CD4-positive, alpha-beta T cell treated with Interleukin-17A for 4 hours (primary cell): Measurements from ENCODE around the gene CFAP45.
"Not testable (repeated sequence)": the region's sequence is repeated elsewhere in the genome, so short reads cannot be mapped to it uniquely, and the experiment has no call there.

ENCODE experiments used
- DNase-seq: peaks from one replicate; pipeline ENCODE4 v3.0.0-alpha.2; 2020; ENCODE audit warnings: mixed read lengths

The CFAP45 gene

DNA sequence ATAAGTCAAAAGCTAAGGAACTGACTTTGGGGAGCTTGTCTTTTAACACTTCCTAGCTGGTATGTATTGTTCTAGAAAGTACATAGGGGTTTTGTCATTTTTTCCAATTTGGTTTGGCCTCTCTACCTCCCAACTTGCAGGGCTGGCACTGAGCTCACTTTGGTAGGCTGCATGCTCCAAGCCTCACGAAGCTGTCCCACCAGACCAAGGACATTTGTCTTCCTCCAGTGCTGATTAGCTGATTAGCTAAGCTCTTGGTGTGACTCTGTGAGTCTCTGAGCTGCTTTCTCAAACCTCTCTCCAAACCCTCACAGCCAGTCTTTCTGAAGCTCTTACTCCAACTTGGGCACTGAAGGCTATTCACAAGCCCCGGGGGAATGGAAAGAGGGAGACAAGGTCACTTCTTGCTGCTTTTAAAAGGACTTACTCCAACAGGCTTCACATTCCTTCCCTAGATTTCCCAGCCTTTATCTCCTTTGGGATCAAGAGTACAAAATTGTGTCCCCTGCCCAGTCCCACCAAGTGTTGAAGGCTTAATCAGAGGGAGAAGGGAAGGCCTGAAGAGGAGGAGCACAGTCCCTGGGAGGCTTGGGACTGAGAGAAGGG, 893 bp upstream of the CFAP45 start:
- DNase-seq: no peak

DNA sequence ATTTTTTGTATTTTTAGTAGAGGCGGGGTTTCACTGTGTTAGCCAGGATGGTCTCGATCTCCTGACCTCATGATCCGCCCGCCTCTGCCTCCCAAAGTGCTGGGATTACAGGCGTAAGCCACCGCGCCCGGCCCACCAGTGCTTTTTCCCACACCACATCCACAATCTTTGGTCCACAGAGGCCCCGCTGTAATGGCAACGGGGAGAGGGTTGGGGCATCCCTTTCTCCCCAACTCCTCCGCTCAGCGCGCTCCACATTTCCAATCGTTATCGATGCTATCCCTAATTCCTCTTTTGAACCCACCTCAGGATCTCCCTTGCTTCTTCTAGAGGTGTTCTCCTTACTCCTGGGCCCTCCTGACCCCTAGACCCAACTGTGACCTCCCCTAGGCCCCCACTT, 331 bp downstream of the CFAP45 start:
- DNase-seq: not testable (repeated sequence)

DNA sequence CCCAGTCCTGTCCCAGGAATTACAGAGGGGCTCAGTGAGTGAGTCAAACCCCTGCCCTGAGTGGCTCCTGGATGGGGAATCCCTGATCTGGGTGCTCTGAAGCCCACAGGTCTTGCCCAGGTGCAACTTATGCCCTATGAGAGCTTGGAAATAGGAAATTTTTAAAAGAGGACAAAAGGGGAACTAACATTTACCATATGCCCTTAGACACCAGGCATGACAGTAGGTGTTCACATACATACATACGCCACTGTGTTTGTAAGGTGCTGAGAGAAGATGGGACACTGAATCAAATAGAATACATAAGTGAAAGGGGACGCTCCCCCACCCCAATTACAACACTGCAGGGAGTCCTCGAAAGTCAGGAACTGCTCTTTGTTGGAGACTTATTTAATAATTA, 1.4 kb downstream of the CFAP45 start:
- DNase-seq: no peak

DNA sequence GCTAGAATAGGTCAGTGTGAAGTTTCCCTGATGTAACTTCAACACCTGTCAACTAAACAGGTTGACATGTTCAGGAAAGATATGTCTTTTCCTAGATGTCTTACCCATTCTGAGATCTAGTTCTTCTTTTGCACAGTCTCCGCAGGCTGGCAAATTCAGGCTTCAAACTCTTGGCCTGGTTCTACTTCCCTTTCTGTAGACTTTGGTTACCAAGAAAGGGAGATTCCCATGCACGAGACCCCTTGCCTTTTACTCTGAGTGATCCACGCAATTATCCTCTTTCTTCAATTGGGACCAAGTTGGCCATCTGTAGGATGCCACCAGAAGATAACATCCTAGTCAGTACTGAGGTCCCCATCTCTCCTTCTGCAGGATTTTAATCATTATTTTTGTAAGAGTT, 2.0 kb downstream of the CFAP45 start:
- no peak for DNase-seq

DNA sequence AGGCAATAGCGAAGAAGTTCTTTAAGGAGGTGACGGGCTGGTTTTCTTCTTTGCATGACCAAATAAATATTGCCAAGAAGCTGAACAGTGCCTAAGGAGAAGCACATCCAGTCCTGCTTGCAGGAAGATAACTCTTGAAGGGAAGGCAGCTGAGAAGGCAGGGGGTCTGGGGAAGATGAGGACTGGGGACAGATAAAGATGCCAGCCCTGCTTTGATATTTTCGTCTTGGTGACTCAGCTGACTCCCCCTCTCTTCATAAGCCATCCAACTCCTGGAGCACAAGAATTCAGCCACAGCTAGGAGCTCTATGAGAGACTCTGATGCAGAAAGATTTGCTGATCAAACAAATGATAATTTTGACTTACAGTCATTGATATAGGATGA, 3.4 kb downstream of the CFAP45 start:
- DNase-seq: no peak

DNA sequence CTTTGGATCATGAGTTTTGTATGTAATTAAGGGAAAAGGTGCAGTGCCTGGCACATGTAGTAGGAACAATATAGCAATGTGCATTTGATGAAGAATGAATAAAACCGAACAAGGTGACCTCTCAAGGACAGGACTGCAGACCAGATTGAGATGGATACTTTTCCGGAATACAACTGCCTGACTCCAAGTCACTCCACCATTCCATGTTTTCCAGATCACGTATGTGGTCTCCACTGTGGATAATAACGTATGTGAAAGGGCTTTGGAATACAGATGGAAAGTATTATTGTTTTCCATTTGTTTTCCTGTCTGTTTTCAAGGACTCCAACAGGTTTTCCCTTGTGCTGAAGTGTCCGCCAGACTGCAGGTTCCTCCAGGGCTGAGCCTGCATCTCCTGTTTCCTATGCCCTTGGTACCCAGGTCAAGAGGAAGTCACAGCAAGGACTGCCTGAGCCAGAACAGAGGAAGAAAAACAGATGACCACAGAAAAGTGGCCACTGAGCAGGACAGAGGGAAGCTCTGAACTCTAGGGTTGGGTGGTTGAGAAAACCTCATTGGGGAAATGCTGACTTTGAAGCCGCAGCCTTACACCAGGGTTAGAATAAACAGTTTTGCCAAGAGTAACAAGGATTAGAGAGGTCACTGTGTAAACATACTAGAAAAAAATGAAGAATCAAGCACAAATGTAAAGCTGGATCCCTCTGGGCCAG, 4.0 kb downstream of the CFAP45 start:
- no peak for DNase-seq

DNA sequence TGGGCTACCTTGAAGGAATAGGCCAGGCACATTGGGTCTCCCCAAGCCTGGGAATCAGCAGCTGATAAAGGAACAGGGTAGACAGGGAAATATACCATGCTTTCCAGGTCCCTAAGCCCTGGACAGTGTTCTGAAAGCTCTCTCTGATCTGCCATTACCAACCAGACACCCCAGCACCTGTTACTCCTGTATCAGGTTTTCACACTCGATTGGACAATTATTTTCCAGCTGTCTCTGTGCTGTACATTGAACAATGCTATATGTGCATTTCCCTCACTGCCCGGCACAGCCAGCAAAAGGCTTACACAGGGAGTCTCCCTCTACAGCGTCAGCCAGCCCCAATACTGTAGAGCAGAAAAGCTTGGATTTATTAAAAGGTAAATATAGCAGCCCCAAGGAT, 4.7 kb downstream of the CFAP45 start:
- DNase-seq: no peak

DNA sequence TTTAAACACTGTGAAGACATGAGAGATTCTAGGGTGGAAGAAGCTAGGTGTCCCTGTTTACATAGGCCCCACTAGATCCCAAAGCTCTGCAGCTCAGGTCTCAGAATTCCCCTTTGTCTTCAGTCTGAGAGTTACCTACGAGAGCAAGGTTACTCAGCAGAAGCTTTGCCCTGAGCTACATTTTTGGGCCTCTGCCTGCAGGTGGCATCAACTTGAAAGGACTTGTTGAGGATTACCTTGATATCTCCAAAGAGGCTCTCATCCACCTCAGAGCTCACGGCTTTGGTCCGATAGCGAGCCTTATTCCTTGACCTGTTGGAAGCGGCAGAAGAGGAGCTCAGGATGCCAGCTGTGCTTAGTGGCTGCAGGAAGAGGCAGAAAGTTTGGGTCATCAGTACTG, 7.0 kb downstream of the CFAP45 start:
- peak; percentile 44 for DNase-seq

DNA sequence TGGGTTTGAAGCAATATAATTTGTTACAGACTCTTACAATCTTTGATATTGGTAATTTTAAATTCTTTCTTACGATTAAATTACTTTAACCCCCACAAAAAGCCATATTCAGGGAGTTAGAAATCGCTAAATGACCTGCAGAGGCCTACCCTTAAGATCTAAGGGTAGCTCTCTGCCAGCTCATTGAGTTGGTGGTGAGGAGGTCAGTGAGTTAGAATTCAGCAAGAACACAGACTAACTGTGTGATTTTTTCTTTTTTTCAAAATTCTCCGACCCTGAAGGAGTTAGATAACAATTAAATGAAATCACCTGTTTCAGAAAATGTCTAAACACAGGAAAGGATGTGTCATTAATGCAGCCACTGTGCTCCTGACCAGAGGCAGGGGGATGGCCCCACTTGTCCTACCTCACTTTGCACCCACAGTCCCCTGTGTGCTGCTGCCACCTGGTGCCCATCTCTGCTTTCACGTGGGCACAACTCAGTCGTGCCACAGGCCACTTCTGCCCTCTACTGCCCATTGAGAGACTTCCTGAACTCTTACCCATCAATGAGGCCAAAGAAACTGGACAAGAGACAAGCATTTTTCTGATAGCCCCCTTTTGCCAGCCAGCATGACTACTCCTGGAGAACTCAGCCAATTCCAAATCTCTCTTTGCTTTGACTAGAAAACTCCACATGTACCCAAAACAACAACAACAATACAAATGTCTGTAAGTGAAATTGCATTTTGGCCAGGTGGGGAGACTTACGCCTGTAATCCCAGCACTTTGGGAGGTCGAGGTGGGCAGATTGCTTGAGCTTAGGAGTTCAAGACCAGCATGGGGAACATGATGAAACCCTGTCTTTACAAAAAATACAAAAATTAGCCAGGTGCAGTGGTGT, 8.4 kb downstream of the CFAP45 start:
- peak; percentile 84 for DNase-seq

DNA sequence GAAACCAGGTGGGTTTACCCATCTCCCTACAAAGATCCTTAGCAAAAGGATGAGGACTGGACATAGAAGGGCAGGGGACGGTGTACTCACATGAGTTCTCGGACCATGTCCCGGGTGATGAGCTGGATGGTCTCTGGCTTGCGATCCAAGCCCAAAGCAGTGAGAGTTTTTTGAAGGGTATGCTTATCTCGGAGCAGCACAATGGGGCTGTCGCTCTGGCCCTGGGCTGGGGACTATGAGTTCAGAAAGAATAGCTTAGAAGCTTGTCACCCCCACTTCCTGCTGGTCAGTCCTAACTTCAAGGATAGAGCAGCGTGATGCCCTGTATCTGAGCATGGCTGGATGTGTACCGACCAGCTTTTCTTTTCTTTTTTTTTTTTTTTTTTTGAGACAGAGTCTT, 9.6 kb downstream of the CFAP45 start:
- no peak for DNase-seq

DNA sequence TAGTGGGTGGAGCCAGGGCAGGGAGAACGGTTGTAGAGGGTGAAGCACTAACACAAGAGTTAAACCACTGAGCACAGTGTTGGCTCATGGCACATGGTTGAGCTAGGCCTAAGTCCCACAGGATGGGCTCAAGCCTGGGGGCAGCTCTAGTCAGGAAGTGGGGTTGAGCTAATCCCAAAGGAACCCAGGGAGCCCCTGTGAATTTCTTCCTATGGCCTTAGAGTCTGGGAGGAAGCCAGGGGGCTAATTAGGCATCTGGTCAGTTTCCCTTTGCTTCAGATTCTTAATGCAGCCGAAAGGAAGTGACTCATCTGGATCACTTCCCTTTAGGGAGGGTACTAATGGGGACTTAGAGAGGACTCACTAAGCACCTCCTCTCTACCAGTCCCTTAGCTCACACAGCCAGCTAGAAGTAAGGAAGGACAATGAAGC, 10.1 kb downstream of the CFAP45 start:
- DNase-seq: no peak

DNA sequence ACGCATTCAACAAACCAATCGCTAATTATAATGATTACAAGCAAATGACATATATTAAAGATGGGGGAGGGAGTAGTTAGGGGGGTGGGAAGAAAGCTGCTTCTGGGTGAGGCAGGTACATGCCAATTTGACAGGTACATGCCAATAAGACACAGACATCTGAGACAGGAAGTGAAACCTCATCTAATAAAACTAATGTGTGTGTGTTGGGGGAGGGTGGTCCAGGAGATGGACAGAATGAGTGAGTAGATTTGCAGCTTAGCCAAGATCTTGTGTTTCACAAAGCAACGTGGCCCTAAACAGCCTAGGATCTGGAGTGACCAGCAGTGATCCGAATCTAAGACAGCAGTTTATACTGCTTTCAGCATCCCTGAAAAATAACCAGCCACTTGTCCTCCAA, 10.8 kb downstream of the CFAP45 start:
- DNase-seq: no peak

DNA sequence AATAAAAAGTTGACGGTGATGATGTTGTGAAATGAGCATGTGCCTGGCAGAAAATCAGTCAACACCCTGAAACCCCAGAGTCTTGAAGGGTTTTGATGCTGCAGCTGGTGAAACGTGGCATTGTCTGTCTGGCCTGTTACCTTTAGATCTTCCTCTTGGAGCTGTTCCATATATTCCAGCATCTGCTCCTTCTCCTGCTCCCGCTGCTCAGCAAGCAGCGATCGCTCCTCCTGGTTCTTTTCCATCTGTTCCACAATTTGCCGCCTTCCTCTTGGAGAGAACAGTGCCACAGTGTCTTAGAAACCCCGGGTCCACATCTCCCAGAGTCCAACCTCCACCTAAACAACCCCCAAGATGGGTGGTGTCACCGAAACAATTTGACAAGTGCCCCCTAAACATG, 15.7 kb downstream of the CFAP45 start:
- DNase-seq: no peak

DNA sequence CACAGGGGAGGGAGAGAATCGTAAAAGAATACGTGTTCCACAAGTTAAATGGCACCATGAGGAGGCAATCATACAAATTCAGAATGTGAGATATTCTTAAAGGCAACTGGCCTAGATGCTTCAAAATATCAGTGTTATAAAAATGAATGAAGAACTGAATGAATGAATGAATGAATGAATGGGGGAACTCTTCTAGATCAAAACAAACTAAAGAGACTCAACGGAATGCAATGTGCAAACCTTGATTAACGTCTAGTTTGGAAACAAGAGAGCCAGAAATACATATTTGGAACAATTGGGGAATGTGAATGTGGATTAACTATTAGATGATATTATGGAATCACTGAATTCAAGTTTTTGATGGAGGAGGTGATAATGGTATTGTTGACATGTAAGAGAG, 16.8 kb downstream of the CFAP45 start:
- DNase-seq: no peak

DNA sequence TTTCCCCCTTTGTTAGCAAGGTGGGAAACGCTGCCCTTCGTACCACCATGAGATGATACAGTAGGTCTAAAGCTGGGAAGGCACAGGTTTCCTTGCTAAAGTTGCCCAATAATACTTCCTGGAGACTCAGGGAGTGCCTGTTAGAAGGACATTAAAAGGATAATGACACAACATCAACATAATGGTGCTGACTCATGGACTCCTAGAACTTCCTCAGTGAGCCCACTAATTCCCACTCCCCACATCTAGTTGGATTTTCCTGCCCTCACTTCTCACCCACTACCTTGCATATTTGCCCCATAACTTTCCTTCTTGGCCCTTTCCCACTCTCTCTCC, 17.5 kb downstream of the CFAP45 start:
- DNase-seq: no peak

DNA sequence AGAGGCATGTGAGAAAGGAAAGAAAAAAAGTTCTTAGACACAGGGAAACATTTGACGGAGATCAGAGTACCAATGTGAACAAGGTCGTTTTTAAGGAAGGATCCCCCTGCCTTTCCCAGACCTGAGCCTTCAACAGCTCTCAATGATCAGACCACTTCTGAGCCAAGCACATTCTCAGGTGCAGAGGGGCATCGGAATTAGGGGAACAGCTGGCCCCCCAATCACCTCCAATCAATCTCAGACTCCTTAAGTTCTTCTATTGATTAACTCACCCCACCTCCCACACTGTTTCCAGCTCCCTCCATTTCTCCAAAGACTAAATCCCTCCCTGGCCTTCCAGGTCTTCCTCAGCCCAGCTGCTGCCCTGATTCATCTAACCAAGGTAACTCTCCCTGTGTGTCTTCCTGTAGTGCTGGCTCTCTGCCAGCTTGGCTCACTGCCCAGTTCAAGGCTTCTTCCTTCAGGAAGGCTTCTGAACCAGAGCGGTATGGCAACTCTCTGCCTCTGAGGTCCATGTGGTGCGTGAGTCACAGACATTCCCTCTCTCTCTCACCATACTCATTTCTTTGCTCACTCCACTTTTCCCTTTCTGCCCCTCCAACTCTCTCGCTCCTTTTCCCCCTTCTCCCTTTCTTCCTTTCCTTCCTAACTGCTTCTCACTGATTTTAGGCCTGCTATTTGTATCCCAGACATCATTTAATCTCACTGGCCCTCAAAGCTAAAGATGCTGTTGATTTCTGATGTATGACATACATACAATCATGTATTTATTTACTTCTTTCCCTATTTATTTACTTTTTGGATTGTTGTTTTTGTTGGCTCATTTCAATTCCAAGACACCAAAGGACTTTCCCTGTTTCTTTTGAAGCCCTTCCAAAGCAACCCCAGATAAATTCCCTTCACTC, 18.1 kb downstream of the CFAP45 start:
- peak; percentile 79 for DNase-seq

DNA sequence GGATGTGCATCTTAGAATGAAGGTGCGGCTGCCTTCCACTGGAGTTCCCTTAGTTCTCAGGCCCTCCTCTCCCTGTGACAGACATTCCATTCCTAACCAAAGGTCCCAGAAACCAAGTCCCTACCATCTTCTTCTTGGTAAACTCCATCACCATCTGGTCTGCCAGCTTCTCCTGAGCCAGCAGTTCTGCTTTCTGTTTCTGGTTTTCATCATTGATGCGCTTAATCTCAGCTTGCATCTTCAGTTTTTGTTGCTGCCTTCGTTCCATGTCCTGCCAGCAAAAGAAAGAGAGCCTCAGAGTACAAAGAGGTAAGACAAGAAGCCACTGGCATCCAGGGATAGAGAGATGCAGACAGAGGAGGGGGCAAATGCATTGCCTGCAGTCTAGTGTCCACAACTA, 19.5 kb downstream of the CFAP45 start:
- no peak for DNase-seq

DNA sequence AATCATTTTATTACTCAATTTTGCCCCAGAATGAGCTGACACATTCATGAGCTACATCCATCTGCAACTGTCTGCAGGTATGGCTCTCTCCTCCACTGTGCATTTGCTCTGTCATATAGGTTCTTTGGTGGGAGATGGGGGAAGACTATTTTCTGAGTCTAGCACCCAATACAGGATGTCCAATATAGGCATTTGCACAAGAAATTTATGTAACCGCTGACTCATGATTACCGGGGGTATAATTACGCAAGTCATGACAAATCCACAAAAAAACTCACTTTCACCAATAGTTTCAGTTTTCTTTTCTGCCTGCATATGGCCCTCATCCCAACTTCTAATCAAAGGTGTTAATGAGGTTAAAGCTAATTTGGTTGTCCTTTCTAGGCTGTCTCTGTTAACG, 20.0 kb downstream of the CFAP45 start:
- no peak for DNase-seq

DNA sequence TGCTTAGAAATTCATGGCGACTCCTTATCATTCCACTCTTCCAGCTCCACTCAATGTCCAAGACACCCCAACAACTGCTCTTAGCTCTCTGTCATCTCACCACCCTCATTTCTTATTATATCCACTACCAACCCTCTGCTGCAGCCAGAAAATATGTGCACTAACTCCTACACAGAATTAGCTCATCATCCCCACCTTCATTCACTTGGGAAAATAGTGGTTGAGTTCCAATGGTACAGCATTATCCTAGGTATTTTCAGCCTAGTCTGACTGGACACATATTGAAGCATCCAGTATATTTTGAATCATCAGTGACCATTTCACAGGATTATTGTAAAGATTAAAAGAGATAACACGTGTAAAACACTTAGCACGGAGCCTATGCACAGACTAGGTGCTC, 20.8 kb downstream of the CFAP45 start:
- no peak for DNase-seq

DNA sequence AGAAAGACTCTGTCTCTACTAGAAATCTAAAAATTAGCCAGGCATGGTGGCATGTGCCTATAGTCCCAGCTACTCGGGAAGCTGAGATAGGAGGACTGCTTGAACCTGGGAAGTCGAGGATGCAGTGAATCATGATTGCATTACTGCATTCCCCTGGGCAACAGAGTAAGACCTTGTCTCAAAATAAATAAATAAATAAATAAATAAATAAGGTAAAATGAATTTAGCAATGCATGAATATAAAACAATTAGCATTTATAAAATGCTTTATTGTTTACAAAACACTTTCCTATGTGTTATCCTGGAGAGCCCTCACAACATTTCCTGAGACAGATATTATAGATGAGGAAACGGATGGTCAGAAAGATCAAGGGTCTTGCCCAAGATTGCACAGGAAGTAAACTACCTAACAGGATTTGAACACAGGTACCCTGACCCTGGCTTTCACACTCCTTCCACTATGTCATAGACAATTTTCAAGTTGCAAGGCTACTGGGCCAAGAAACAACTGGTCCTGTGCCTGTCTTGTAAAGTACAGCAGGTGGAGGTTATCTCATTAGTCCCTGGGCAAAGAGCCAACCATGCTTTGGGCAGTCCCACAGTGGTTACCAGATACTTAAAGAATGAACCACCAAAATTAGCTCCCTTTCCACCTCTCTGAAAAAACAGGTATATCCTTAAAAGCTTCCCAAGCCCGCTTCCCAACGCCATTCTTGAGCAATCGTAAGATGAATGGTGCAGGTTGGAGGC, 22.1 kb downstream of the CFAP45 start:
- DNase-seq: no peak

DNA sequence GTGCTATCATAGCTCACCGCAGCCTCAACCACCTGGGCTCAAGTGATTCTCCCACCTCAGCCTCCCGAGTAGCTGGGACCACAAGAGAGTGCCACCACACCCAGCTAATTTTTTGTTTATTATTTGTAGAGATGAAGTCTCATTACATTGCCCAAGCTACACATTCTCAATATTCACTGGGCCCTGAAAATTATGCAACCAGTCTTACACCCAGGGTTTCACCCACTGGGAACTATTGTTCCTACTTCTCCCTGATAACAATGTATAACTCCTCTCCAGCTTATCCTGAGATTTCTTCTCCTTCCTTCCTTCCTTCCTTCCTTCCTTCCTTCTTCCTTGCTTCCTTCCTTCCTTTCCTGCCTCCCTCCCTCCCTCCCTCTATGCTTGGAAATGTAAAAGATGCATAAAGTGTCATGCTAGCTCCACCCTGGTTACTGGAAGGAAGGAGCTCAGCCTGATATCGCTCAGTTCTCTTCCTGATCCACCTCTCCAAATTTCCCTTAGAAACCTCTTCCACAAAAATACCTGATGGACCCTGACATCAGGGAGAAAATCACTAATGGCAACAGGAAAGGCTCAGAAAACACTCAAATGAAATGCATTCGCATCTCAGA, 26.3 kb downstream of the CFAP45 start:
- no peak for DNase-seq

DNA sequence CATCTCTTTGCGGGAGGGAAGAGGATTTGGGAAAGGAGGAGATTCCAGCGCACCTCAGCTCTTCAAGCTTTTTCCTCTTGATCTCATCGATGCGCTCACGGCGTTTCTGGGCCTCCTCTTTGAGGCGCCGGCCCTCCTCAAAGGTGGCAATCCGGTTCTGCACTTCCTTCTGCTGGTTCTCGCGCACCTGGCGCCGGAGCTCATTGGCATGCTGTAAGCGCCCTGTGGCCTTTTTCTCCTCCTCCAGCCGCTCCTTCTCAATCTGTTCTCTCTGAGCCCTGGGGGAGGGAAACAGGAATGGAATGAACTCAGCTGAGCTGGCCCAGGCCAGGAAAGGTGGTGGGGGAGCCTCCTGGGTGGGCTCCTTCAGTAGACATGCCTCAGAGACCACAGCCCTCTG, 27.1 kb downstream of the CFAP45 start:
- DNase-seq: no peak
